Loucy (cell line): Measurements from ENCODE around the gene COMMD8.

ENCODE experiments used
- CTCF ChIP-seq: fragments of 200-600 bp; sonication (generic); conservative IDR thresholded peaks from 2 replicates; pipeline ENCODE4 v1.5.1; 2014; ENCODE audit warnings: mild to moderate bottlenecking, antibody characterized with exemption, low read length
- EZH2phosphoT487 ChIP-seq: fragments of 200-600 bp; IDR thresholded peaks from 2 replicates; pipeline ENCODE4 v1.6.1; 2018; ENCODE audit warnings: antibody characterized with exemption, mild to moderate bottlenecking, moderate library complexity, borderline replicate concordance

- no peak for TF ChIP-seq CTCF
- no peak for TF ChIP-seq EZH2phosphoT487
Measured at GRCh38 chr4:47425628-47426027, 37.9 kb downstream of the COMMD8 start.
